ENCODE data around the gene GFOD2. TPM values are rescaled to one million over a fixed set of nuclear protein-coding genes. Genes with fewer than 3 reads are reported as not detected.

GFOD2 gene
- total and polyA plus RNA-seq, 2 of the 8 experiments (the other 6 are each of a cell fraction or from before 2014, with no cell fraction given) = 21.4 to 33.2 TPM

DNA sequence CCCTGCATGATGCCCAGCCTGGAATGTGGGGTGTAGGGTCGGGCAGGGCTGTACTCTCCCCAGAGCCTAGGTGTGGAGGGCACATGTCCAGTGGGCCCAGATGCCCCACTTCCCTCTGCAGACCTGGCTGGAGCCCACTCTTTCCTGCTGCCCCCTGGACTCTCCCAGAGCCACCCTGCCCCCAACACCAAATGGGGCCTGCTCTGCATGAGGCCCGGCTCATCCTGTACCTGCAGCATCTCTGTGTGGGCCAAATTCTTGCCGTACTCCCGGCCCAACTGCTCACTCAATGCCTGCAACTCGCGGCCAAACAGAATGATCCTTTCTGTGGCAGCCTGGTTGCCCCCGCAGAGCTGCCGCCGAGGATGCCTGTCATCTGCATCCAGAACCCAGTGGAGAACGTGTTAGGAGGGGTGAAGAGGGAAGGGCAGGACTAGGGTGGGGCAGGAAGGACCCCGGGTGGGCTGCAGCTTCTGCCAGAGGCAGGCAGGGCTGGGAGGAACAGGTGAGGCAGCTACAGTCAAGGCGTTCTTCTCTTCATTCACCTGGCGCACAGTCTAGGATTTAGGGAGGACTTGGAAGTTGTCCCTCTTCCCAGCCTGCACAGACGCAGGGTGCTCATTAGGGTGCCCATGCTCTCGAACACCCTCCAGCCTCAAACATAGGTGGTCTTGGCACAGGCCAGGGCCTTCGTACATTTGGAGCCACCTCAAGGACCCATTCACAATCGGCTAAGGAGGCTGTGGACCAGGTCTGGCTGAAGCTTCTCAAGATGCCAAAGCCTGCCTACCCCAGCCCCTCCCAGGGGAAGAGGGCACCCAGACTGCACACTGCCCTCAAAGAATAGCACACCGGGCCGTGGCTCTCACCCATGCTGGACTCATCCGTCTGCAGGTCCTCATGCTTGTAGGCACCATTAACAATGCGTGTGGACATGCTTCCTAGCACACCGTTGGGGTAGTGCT, 8.7 kb upstream of the GFOD2 start:
- 93% methylated on average over 19 of the region's 22 CpGs; no CpG with 5 or more reads in 1 of the 2 experiments for WGBS, 2 experiments (ENCODE audit: extremely low coverage in 1 of 2, insufficient coverage in 1 of 2, insufficient read length in 1 of 2, insufficient replicate concordance in 2 of 2, low coverage in 1 of 2, low lambda C conversion rate in 2 of 2, missing lambda C conversion rate in 1 of 2)
- H3K4me1 ChIP-seq (replicated peaks in 1 of 4; ENCODE audit: control insufficient read depth in 3 of 4, insufficient read depth in 4 of 4, low read length in 3 of 4) = no peaks in the 10 kb centered on the region
- H4K5ac ChIP-seq (ENCODE audit: insufficient read length, low read depth, low read length) = no peak overlapping the region
- no peak overlapping the region for H3K9ac ChIP-seq (replicated peaks in 1 of 4; ENCODE audit: extremely low read depth in 1 of 4, low read depth in 3 of 4, low read length in 3 of 4)
- no peak overlapping the region for H4K91ac ChIP-seq (replicated peaks; ENCODE audit: insufficient read length, low read length)
- H3K56ac ChIP-seq (replicated peaks; ENCODE audit: insufficient read length, low read depth, low read length) = no peak overlapping the region
- H3K23me2 ChIP-seq (ENCODE audit: low read depth, low read length) = no peaks in the 10 kb centered on the region
- peaks cover 2 to 4% of the 10 kb centered on the region in 2 experiments for H4K20me1 ChIP-seq (replicated peaks in 1 of 2; ENCODE audit: control insufficient read depth in 1 of 2, insufficient read depth in 2 of 2, low read length in 2 of 2)
- H2AFZ ChIP-seq (ENCODE audit: low read length) = no peak overlapping the region
- ChIA-PET CTCF (ENCODE audit: partially characterized antibody) (interaction anchor here (0.7 to 2.5 kb wide), 7 partner anchors 10 to 89 kb away, joined by 3 to 9 read pairs (median 5); no protein-coding TSS in a partner anchor), POLR2A (ENCODE audit: partially characterized antibody) (interaction anchor here (0.7 kb wide), 1 partner anchor 8 kb away, joined by 3 read pairs; the partner anchor contains the start of gene GFOD2)
- DNase-seq (ENCODE audit: low read depth in 1 of 2, low spot score in 2 of 2) (no peak), FAIRE-seq (no peak)
- H2BK5ac ChIP-seq (ENCODE audit: low read depth, low read length) = no peak overlapping the region; the same call in 1 of the 2 replicates
- no peak overlapping the region for H3K27ac ChIP-seq (ENCODE audit: low read depth, low read length)
- H3K14ac ChIP-seq (ENCODE audit: insufficient read length) = no peak overlapping the region
- no peak overlapping the region for H4K8ac ChIP-seq (ENCODE audit: extremely low read depth, insufficient read depth, low read length)
- no peak overlapping the region for H2BK20ac ChIP-seq (ENCODE audit: low read length)
- no peaks in the 10 kb centered on the region for H3K79me1 ChIP-seq (ENCODE audit: low read depth, low read length)
- H3K23ac ChIP-seq (ENCODE audit: insufficient read length) = no peak overlapping the region
- H2BK12ac ChIP-seq (ENCODE audit: low read depth, low read length) = no peak overlapping the region
- H3K9me3 ChIP-seq (ENCODE audit: insufficient read depth in 2 of 2, low read depth in 1 of 2, low read length in 1 of 2) = no peaks in the 10 kb centered on the region
- H3K79me2 ChIP-seq (ENCODE audit: control insufficient read depth in 1 of 2, insufficient read depth in 2 of 2, low read length in 2 of 2) = no peaks in the 10 kb centered on the region
- H3K27me3 ChIP-seq (replicated peaks in 1 of 4; ENCODE audit: control insufficient read depth in 3 of 4, extremely low read depth in 1 of 4, insufficient read depth in 3 of 4, low read length in 3 of 4) = no peaks in the 10 kb centered on the region
- H3K4ac ChIP-seq (replicated peaks; ENCODE audit: insufficient read length, low read depth, low read length) = no peak overlapping the region
- peaks cover 3 to 19% (median 10%) of the 10 kb centered on the region in 4 experiments; a peak in 5 of 8 replicates for H3K36me3 ChIP-seq (ENCODE audit: control insufficient read depth in 2 of 4, insufficient read depth in 4 of 4, low read length in 3 of 4)
- H3K4me2 ChIP-seq (ENCODE audit: insufficient read depth in 1 of 2, low read depth in 2 of 2, low read length in 2 of 2) = no peak overlapping the region
- H2AK5ac ChIP-seq (ENCODE audit: low read depth, low read length) = no peak overlapping the region
- H2BK120ac ChIP-seq (replicated peaks; ENCODE audit: low read depth, low read length) = no peak overlapping the region
- no peak overlapping the region for H3K4me3 ChIP-seq (ENCODE audit: extremely low read depth in 1 of 4, insufficient read depth in 2 of 4, low read depth in 3 of 4, low read length in 4 of 4)
- no peak overlapping the region for H2BK15ac ChIP-seq (ENCODE audit: low read length)
- no peak overlapping the region for H3K18ac ChIP-seq (ENCODE audit: extremely low read depth, low read length)
- TF ChIP-seq CHD2 (IDR thresholded peaks at IDR 0.05; ENCODE audit: low read length) = no peak
- TF ChIP-seq SUZ12 (IDR thresholded peaks at IDR 0.05; ENCODE audit: low read length) = no peak
- TF ChIP-seq RBBP5 (IDR thresholded peaks at IDR 0.05; ENCODE audit: borderline replicate concordance, low read depth, low read length) = no peak
- no peak for TF ChIP-seq BCL11A (IDR thresholded peaks at IDR 0.05; ENCODE audit: low read depth in 2 of 2, low read length in 2 of 2)
- no peak for TF ChIP-seq KDM4A (IDR thresholded peaks at IDR 0.05; ENCODE audit: low read depth, low read length, severe bottlenecking)
- no peak for TF ChIP-seq MAFK (IDR thresholded peaks at IDR 0.05; ENCODE audit: low read depth, low read length)
- TF ChIP-seq NRF1 (IDR thresholded peaks at IDR 0.05; ENCODE audit: low read depth, low read length) = no peak
- no peak for TF ChIP-seq BRCA1 (IDR thresholded peaks at IDR 0.05; ENCODE audit: low read depth, low read length)
- no peak for TF ChIP-seq FOSL1 (IDR thresholded peaks at IDR 0.05; ENCODE audit: insufficient read depth, low read depth, low read length)
- TF ChIP-seq GTF2F1 (IDR thresholded peaks at IDR 0.05; ENCODE audit: borderline replicate concordance, low read depth, low read length) = no peak
- TF ChIP-seq RXRA (IDR thresholded peaks at IDR 0.05; ENCODE audit: insufficient read depth, low read depth, low read length) = no peak
- no peak for TF ChIP-seq POLR2AphosphoS5 (IDR thresholded peaks at IDR 0.05; ENCODE audit: low read depth, low read length)

Data from H1 (cell line).